ENCODE results near the gene HUWE1. TPM values are rescaled to one million over a fixed set of nuclear protein-coding genes. Genes with fewer than 3 reads are reported as not detected.

The HUWE1 gene
- total RNA-seq, 1 donor from 2014 or later, result 147 TPM

GRCh38 chrX:53621418-53621986, 65.0 kb downstream of the HUWE1 start:
- H3K9me3 Mint-ChIP-seq (ENCODE audit: low read depth), result peaks cover 5% of the 10 kb centered on the region
- no peaks in the 10 kb centered on the region for H3K4me1 Mint-ChIP-seq (ENCODE audit: low read depth)
- H3K4me3 Mint-ChIP-seq (ENCODE audit: unreplicated experiment), result no peak overlapping the region
- no peaks in the 10 kb centered on the region for H3K27me3 Mint-ChIP-seq (ENCODE audit: low read depth)
- no peak overlapping the region for H3K27ac Mint-ChIP-seq (ENCODE audit: unreplicated experiment)
- peaks cover 11% of the 10 kb centered on the region for H3K36me3 Mint-ChIP-seq (ENCODE audit: low read depth)
- no peak for TF ChIP-seq CTCF (IDR thresholded peaks at IDR 0.05)
- DNase-seq (ENCODE audit: low spot score), result no peak

GRCh38 chrX:53616946-53617345, 69.6 kb downstream of the HUWE1 start:
- no peak for DNase-seq (ENCODE audit: low spot score)
- Mint-ChIP-seq H3K4me1 (ENCODE audit: low read depth) (no peaks in the 10 kb centered on the region), H3K27me3 (ENCODE audit: low read depth) (no peaks in the 10 kb centered on the region), H3K4me3 (ENCODE audit: unreplicated experiment) (no peak overlapping the region), H3K36me3 (ENCODE audit: low read depth) (peaks cover 16% of the 10 kb centered on the region), H3K27ac (ENCODE audit: unreplicated experiment) (no peak overlapping the region), H3K9me3 (ENCODE audit: low read depth) (peaks cover 8% of the 10 kb centered on the region)
- TF ChIP-seq CTCF (IDR thresholded peaks at IDR 0.05), result no peak

GRCh38 chrX:53606456-53606855, 80.1 kb downstream of the HUWE1 start:
- peaks cover 8% of the 10 kb centered on the region for H3K9me3 Mint-ChIP-seq (ENCODE audit: low read depth)
- H3K4me3 Mint-ChIP-seq (ENCODE audit: unreplicated experiment), result no peak overlapping the region
- DNase-seq (ENCODE audit: low spot score), result no peak
- H3K27ac Mint-ChIP-seq (ENCODE audit: unreplicated experiment), result no peak overlapping the region
- peaks cover 6% of the 10 kb centered on the region for H3K36me3 Mint-ChIP-seq (ENCODE audit: low read depth)
- TF ChIP-seq CTCF (IDR thresholded peaks at IDR 0.05), result no peak
- peaks cover 3% of the 10 kb centered on the region for H3K4me1 Mint-ChIP-seq (ENCODE audit: low read depth)
- no peaks in the 10 kb centered on the region for H3K27me3 Mint-ChIP-seq (ENCODE audit: low read depth)

GRCh38 chrX:53605004-53605403, 81.5 kb downstream of the HUWE1 start:
- H3K27me3 Mint-ChIP-seq (ENCODE audit: low read depth), result no peaks in the 10 kb centered on the region
- DNase-seq (ENCODE audit: low spot score), result no peak
- peaks cover 11% of the 10 kb centered on the region for H3K36me3 Mint-ChIP-seq (ENCODE audit: low read depth)
- no peak overlapping the region for H3K4me3 Mint-ChIP-seq (ENCODE audit: unreplicated experiment)
- no peak for TF ChIP-seq CTCF (IDR thresholded peaks at IDR 0.05)
- no peak overlapping the region for H3K27ac Mint-ChIP-seq (ENCODE audit: unreplicated experiment)
- H3K4me1 Mint-ChIP-seq (ENCODE audit: low read depth), result peaks cover 3% of the 10 kb centered on the region
- H3K9me3 Mint-ChIP-seq (ENCODE audit: low read depth), result peaks cover 8% of the 10 kb centered on the region

GRCh38 chrX:53599781-53600396, 86.6 kb downstream of the HUWE1 start:
- Mint-ChIP-seq H3K27ac (ENCODE audit: unreplicated experiment) (no peak overlapping the region), H3K4me3 (ENCODE audit: unreplicated experiment) (no peak overlapping the region), H3K9me3 (ENCODE audit: low read depth) (peaks cover 3% of the 10 kb centered on the region), H3K36me3 (ENCODE audit: low read depth) (peaks cover 13% of the 10 kb centered on the region), H3K27me3 (ENCODE audit: low read depth) (no peaks in the 10 kb centered on the region), H3K4me1 (ENCODE audit: low read depth) (no peaks in the 10 kb centered on the region)
- TF ChIP-seq CTCF (IDR thresholded peaks at IDR 0.05), result no peak
- no peak for DNase-seq (ENCODE audit: low spot score)
